NCI-H1694 treated with DMSO at 0.1 percent for 48 hours (cell line): ENCODE measurements around the gene CPNE1.
"Not testable (repeated sequence)": the region's sequence is repeated elsewhere in the genome, so short reads cannot be mapped to it uniquely, and the experiment has no call there.

Experiments used
- DNase-seq: peaks from one replicate; lab custom pipeline; 2025; lab: John Stamatoyannopoulos, UW

CPNE1 gene

GRCh38 chr20:35664466-35665206, at the start of gene CPNE1, which contains the start of gene RBM12:
CPNE1 (minus strand) TSS chr20:35664900; CDS start chr20:35632923, 31,977 bp downstream.
RBM12 (minus strand) TSS chr20:35664900; CDS start chr20:35655322, 9,578 bp downstream.
- peak; percentile 75 for DNase-seq

- DNase-seq = no peak
Observed at GRCh38 chr20:35714127-35714526, 49.4 kb upstream of the CPNE1 start.

GRCh38 chr20:35713120-35713519, 48.4 kb upstream of the CPNE1 start:
- DNase-seq = not testable (repeated sequence)

GRCh38 chr20:35711588-35712209, 47.0 kb upstream of the CPNE1 start:
- no peak for DNase-seq

- DNase-seq = no peak
Observed at GRCh38 chr20:35710884-35711587, 46.3 kb upstream of the CPNE1 start.

GRCh38 chr20:35710039-35710438, 45.3 kb upstream of the CPNE1 start:
- DNase-seq = no peak

- DNase-seq = no peak
Observed at GRCh38 chr20:35709259-35709658, 44.6 kb upstream of the CPNE1 start.

- no peak for DNase-seq
Observed at GRCh38 chr20:35708502-35708901, 43.8 kb upstream of the CPNE1 start.

- not testable (repeated sequence) for DNase-seq
Observed at GRCh38 chr20:35706591-35707529, 42.2 kb upstream of the CPNE1 start.

- DNase-seq = not testable (repeated sequence)
Observed at GRCh38 chr20:35705894-35706293, 41.2 kb upstream of the CPNE1 start.

- DNase-seq = no peak
Observed at GRCh38 chr20:35704514-35705261, 40.0 kb upstream of the CPNE1 start.

- no peak for DNase-seq
Observed at GRCh38 chr20:35702824-35703695, 38.4 kb upstream of the CPNE1 start.

- no peak for DNase-seq
Observed at GRCh38 chr20:35702051-35702823, 37.5 kb upstream of the CPNE1 start.

GRCh38 chr20:35700625-35701148, 36.0 kb upstream of the CPNE1 start:
- no peak for DNase-seq

GRCh38 chr20:35699957-35700624, 35.4 kb upstream of the CPNE1 start:
- DNase-seq = no peak

- peak; percentile 76 for DNase-seq
Observed at GRCh38 chr20:35699127-35699956, 34.6 kb upstream of the CPNE1 start, which contains the start of the genes NFS1 and ROMO1. NFS1 (minus strand) TSS chr20:35699352; CDS start chr20:35699288, 64 bp downstream. ROMO1 (plus strand) TSS chr20:35699405; CDS start chr20:35699633, 228 bp downstream.
